HG02798 (cell line): ENCODE measurements around the gene DCLK2.
"Not testable (repeated sequence)": the region's sequence is repeated elsewhere in the genome, so short reads cannot be mapped to it uniquely, and the experiment has no call there.

Source experiments
- ATAC-seq: cut with Tn5 transposase; IDR thresholded peaks from one replicate; pipeline ENCODE4 v1.9.1; 2021; ENCODE audit warnings: mild to moderate bottlenecking; ENCODE audit not compliant: unreplicated experiment, poor library complexity

DCLK2 gene

DNA sequence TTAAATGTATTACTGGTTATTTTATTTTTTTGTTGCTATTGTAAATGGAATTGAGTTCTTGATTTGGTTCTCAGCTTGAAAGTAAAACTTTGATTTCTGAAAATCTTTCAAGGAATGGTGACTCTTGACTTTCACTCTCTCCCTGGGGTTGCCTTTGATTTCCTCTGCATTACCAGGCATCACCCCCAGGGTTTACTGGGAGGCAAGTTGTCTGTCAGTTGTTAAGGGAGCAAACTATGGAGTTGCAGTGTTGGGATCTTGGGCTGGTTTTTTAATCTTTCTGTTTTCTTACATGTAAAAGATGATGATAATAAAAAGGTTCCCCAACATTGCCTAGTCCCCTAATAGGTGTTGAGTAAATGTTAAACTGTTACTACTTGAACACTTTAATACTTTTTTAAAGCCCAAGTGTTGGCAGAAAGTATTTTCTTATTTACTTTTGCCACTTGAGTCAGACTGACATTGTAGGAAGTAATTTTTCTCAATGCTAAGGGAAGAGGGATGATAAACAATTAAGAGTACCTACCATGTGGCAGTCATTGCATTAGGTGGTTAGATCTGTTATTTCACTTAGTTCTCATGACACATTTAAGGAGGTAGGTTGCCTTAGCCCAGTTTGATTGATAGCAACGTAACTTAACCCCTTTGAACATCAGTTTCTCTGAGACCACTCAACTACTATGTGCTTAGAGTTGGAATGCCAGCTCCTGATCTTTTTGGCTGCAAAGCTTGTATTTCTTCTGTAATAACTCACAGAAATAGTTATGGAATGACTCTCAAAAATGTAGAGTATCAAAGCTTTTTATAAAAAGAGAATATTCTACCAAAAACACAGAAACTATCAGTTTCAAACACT, 67.1 kb downstream of the DCLK2 start:
- ATAC-seq, result no peak

DNA sequence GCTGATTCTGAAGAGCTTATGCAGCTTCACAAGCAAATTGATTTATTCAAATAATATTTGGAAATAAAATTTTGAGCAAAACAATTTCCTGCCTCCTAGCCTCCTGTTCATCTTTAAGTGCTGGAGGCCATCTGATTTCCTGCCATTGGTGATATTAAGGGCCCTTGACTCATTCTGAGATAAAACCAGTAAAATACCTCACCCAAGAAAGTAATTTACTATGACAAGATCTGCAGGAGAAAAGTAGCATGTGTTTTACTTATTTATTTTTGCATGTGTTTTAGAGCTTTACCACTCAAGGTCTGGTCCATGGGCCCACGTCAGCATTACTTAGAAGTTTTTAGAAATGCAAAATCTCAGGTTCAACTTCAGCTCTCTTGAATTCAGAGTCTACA, 67.7 kb downstream of the DCLK2 start:
- no peak for ATAC-seq

DNA sequence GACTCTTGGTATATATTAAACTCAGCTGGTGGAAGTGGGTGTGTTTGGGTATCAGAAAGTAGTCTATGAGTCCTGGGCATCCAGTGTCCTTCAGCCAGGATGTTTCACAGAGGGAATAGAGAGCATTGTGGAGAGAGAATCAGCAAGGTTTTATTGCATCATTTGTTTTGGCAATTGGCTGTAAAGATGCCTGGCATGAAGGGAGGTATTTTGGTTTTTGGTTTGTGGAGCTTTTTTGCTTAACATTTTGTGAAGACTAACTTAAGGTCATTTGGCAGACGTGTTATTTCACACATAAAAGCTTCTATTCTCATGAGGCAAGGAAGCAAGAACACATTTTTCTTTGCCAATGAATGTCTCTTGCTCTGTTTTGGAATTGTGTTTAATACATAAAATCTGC, 71.1 kb downstream of the DCLK2 start:
- no peak for ATAC-seq

DNA sequence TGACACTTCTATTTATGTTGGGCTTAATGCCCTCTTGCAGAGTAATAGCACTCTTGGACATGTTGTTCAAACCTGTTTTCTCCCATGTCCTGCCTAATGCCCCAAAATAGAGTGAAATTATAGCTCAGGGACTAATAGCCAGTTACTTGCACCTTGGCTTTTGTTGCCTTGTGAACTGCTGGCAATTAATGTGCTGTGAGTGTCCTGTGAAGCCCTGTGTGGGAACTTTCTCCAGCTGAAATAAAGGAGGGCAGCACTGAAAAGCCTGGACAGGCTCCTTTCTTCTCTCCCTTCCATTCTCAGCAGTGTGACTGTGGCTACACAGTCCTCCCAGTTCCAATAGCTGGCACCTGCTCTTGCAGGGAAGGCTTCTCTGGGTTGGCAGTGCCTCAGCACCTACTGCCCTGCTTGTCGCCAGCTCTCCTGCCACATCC, 72.4 kb downstream of the DCLK2 start:
- ATAC-seq, result no peak

DNA sequence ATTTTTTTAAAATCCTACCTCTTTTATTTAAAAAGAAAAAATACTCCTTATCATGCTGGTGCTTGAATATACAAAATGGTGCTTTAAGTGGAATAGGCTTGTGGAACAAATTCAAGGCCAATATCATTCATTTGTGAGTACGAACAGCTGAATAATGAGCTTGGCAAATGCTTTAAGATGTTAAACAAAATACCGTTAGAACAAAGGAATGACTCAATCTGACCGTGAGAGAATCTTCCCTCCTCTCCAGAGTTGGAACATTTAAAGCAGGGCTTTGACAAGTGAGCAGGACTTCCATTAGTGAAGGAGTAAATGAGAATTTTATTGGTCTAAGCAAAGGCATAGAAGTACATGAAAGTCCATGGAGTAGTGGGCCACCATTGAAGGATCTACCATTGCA, 74.5 kb downstream of the DCLK2 start:
- ATAC-seq, result no peak

DNA sequence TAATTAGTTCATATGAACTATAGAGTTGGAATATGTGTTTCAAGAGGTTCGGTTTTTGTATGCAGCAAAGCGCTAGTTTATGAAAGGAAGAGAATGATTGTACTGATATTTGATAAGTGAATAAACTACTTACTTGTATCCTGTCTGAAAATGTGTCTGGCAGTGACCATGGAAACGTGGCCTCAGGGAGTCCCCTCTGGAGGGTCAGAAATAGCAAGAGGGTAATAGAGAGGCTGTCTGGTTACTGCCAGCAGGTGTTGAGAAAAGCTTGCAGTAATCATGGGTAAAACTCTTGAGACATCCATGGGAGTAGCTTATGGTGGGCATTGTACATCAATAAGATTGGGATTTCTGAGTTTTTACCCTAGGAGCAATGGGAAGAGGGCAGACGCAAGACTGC, 77.1 kb downstream of the DCLK2 start:
- ATAC-seq, result no peak

DNA sequence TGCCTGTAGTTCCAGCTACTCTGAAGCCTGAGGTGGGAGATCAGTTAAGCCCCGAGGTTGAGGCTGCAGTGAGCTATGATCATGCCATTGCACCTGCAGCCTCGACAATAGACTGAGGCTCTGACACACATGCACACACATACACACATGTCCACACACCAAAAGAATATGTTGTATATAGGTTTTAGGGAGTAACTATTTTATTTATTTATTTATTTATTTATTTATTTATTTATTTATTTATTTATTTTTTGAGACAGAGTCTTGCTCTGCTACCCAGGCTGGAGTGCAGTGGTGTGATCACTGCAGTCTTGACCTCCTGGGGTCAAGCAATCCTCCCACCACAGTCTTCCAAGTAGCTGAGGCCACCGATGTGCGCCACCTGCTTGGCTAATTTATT, 78.3 kb downstream of the DCLK2 start:
- no peak for ATAC-seq

DNA sequence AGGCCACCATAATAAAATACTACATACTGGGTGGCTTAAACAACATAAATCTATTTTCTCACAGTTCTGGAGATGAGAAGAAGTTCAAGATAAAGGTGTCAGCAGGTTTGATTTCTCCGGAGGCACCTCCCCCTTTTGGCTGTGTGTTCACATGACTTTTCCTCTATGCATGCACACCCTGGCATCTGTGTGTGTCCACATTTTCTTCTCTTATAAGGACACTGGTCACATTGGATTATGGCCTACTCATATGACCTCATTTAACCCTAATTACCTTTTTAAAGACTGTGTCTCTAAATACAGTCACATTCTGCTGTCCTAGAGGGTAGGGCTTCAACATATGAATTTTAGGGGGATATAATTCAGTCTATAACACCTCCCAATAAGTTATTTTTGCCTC, 79.8 kb downstream of the DCLK2 start:
- ATAC-seq, result no peak

DNA sequence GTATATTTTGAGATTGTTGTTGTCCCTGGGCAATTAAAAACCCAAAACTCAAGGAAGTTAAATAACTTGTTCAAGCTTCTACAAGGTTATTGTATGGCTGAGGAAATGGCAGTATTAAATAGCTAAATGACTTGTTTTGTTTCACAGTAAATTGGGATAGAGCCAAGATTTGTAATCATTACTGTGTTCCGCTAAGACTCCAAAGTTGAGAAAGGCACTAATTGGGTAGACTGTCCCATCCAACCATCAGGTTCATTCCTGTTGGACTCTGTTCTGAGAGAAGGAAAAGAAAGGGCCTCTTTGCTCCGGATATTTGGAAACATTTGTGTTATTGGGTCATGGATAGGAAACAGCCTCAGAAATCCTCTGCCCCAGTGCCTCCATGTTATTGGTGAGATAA, 82.2 kb downstream of the DCLK2 start:
- ATAC-seq, result no peak

DNA sequence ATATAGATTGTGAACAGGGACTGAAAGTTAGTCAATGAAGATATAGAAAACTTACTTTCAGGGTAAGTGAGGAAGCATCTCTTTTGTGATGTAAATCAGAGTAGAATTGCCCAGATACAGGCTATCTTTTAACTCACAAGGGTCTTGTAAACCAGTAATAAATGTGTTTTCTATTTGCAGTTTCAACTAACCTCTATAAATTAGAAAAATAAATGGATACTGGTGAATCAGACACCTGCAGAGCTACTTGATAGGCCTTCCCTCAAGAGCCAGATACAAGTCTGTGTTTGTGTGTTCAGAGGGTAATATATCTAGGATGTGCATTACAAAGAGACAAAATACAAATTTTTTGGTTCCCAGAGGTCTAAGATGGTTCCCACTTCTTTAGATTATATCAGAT, 82.9 kb downstream of the DCLK2 start:
- ATAC-seq, result no peak

DNA sequence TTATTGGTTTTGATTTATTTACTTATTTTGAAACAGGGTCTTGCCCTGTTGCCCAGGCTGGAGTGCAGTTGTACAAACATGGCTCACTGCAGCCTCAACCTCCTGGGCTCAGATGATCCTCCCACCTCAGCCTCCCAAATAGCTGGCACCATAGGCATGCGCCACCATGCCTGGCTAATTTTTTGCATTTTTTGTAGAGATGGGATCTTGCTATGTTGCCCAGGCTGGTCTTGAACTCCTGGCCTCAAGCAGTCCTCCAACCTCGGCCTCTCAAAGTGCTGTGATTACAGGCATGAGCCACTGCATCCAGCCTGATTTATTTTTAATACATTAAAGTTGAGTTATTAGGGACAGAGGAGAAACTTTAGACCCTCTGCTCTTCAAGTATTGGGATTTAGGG, 83.8 kb downstream of the DCLK2 start:
- not testable (repeated sequence) for ATAC-seq

DNA sequence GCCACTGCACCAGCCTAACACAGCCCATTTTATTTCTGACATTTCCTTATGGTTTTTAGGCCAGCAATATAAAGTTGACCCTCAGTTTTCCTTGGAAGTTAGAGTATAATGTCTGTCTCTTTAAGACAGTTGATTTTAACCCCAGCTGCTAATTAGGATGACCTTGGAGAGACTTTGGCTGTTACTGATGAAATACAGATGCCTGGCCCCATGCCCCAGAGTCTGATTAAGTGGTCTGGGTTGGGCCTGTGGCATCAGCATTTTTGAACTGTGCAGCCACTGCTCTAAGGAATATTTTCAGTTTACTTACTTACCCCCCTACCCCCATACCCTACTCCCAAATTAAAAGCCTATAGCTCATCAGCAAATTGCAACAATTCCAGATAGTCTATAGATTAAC, 85.8 kb downstream of the DCLK2 start:
- ATAC-seq, result no peak

DNA sequence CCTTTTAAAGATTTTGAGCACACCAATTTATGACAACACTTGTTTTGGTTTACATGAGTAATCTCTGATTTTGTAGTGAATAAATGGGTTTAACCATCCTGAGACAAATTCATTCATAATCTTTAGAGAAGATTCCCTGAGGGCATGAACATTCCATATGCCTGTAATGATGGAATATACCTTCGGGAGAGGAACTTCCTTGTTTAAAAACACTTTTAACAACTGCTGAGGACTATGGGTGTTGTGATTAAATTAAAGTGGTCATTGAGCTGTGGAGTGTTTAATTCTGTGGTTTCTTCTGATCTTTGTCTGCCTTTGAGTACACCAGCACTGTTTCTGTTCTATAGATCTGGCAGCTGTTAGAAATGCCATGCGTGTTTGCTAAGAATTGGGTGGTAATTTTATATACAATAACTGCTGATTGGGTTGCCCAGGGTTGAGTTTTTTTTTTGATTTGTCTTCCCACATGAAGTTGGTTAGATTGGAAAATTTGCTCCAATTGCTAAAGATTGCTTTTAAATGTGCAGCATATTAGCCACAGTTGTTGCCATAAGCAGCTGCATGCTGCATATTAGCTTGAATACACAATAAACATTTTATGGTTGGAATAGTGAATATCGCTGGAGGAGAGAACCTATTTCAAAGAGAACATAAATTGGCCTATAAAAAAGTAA, 86.8 kb downstream of the DCLK2 start:
- no peak for ATAC-seq

DNA sequence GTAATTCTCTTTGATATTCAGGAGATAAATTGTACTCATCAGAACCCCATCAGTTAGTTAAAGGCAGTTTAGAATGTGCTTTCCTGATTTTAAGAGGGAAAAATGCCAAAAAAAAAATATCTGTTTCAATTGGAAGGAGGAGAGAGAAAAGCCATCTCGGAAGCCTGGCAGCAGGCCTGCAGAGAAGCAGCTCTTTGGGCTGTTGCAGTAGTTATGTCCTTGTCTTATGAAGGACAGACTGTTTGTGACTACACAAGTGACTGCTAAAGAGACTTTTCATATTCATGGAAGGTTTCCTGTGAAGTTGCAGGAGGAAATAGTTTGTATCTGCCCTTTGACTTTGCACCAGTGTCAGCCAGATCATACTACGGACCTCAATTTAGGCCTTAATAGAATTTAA, 88.8 kb downstream of the DCLK2 start:
- ATAC-seq, result no peak

DNA sequence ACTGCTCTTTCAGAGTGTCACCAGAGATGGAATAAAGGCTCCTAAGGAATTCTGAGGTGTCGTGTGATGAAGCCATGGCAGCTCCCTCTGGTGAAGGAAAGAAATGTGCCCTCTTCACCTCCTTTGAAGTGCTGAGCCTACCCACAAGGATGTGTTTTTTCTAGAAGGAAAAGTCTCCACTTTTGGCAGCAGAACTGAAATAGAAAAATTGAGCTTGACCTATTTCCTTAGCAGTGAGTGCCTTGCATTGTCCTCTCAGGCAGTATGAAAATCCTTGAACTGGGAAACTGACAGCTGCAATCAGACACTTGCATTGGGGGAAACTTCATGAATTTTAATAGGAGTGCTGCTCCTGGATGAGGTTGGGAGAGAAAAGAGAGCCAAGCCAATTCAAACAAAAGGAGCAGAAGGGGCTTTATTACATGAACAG, 95.2 kb downstream of the DCLK2 start:
- no peak for ATAC-seq

DNA sequence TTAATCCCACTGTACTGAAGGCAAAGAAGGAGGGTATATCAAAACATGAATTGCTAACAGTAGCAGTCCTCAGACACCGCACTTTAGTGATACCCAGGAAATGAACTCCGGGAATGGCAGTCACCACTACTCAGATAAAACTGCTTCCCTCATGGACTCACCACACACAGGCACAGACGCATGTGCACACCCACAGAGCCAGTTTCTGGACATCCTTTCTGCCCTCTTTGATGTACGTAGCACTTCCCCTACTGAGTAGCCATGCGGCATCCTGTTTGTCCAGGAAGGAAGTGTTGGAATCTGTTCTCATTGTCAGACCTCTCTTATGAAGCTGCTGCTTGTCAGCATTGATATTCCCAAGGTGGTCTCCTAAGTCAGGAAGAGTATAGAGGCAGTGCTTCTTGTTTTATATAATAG, 95.7 kb downstream of the DCLK2 start:
- ATAC-seq, result no peak

DNA sequence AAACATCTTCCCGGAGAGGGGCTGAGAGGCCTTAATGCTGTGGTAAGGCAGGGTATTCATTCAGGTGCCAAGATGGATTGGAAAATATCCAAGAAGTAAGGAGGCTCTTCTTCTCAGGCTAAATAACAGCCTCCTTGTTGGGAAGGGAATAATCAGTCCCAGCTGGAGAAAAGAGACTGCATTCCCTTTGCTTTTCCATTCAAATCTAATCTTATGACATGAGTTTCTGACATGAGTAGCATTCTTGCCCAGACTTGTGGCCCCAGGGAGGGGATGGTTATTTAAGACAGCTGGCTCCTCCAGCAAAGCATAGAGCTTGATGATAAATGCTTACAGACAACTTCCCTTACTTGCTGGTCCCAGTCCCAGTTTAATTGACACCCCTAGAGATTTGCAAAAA, 98.3 kb downstream of the DCLK2 start:
- no peak for ATAC-seq

DNA sequence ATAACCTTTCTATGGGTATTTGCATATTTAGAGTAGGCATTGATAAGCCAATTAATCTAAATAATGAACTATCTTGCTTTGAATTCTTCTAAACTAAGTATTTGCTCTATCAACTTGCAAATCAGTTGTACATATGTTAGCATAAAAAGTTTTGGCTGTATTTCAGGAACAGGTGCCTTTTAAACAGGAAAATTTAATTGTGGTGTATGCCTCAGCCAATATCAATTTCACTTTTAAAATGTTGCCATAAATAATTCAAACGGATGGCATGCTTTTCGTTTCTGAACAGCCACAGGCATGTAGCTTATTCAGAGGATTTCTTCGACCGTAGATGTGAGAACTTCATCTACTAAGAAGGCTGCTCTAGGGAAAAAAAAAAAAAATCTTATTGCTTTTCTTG, 99.9 kb downstream of the DCLK2 start:
- ATAC-seq, result no peak

DNA sequence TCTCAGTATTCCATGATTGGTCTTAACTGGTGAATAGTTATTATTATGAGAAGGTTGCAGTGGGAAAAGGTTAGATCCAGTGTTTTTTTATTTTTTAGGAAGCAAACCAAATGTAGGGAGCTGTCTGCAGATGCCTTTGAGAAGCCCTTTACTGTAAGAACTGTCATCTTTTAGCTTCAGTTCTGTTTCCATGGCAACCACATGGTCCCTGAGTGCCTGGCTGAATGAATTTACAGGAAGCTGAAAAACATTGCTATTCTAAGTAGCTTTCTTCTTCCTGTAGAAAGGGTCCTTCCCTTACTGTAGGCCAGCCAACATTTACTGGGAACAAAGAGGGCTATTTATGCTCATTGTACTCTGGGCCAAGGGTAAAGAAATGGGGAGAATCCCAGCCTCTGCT, 103.3 kb downstream of the DCLK2 start:
- no peak for ATAC-seq

DNA sequence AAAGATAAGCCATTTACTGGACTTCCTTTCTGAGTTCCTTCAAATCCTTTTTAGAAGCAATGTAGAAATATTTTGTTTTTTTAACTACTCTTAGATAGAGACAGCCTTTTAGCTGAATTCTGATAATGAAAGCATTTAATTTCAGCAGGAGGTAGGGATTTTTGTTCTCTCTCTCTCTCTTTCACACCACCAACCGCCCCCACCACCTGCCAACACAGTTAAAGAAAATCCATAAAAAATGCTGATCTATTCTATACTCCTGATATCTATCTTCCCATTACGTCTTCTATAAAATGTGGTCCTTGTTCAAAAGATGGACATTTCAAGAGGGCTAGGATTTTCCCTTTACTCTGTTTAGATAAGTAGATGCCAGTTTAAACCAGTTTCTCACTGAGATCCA, 104.5 kb downstream of the DCLK2 start:
- ATAC-seq, result no peak

DNA sequence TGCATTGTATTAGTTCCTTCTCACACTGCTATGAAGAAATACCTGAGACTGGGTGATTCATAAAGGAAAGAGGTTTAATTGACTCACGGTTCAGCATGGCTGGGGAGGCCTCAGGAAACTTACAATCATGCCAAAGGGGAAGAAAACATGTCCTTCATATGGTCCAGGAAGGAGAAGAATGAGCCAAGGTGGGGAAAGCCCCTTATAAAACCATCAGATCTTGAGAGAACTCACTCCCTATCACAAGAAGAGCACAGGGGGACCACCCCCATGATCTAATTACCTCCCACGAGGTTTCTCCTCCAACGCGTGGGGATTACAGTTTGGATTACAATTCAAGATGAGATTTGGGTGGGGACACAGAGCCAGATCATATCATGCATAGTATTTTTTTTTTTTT, 106.8 kb downstream of the DCLK2 start:
- ATAC-seq, result not testable (repeated sequence)

DNA sequence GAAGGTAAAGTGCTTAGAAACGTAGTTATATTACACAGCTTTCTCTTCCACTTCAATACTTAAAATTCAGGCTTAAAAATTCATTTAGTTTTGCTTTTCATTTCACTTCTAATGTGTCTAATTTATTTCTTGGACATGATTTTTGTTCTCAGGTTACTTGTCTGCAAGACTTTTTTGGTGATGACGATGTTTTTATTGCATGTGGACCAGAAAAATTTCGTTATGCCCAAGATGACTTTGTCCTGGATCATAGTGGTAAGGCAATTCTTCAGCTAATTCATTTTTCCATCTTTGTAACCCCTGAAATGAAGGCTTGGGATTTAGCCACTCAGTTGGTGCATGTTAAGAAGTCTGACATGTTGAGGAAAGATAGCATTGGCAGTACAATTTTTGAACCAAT, 114.7 kb downstream of the DCLK2 start:
- ATAC-seq, result no peak
